NCI-H460 (cell line): ENCODE data around the gene ARRDC3. TPM values are rescaled to one million over a fixed set of nuclear protein-coding genes. Genes with fewer than 3 reads are reported as not detected.
A peak's percentile ranks its signal among the peaks of the same experiment; 100 is the strongest.
"Not testable (repeated sequence)": the region's sequence is repeated elsewhere in the genome, so short reads cannot be mapped to it uniquely, and the experiment has no call there.

Source experiments
- DNase-seq: peaks from one replicate; pipeline ENCODE4 v3.0.0-alpha.2; 2016; ENCODE audit warnings: low read depth; ENCODE audit errors: extremely low read depth
- polyA plus RNA-seq: library from polyadenylated mRNA; depleted of rRNA; stranded (reverse); fragments of >200 nt; gene quantifications from 2 replicates; pipeline ENCODE4 v1.2.3, GENCODE V29; 2014; cell fraction: nucleus; rRNA removed
- total RNA-seq: library from RNA; depleted of rRNA; stranded (reverse); fragments of >200 nt; shearing (Covaris generic); gene quantifications from 2 replicates; pipeline ENCODE4 v1.2.3, GENCODE V29; 2014; rRNA removed

The ARRDC3 gene
- 31.4 and 38.4 TPM in 2 replicates for total RNA-seq
- 25.8 and 44.2 TPM in 2 replicates for polyA plus RNA-seq

- DNase-seq: peak; percentile 97
These were observed at the start of gene ARRDC3 for GRCh38 chr5:91383027-91383955. Gene ARRDC3 (minus strand): TSS chr5:91383317. CDS start chr5:91383092, 225 bp downstream.

- no peak for DNase-seq
These were observed 47.8 kb upstream of the ARRDC3 start for GRCh38 chr5:91430949-91431348.

GRCh38 chr5:91424638-91425436 is 41.7 kb upstream of the ARRDC3 start:
- DNase-seq: no peak

GRCh38 chr5:91423871-91424270 is 40.8 kb upstream of the ARRDC3 start:
- no peak for DNase-seq

- DNase-seq: no peak
These were observed 37.8 kb upstream of the ARRDC3 start for GRCh38 chr5:91420879-91421278.

- peak; percentile 59 for DNase-seq
These were observed 36.7 kb upstream of the ARRDC3 start for GRCh38 chr5:91419571-91420537.

GRCh38 chr5:91419136-91419535 is 36.0 kb upstream of the ARRDC3 start:
- DNase-seq: no peak

- no peak for DNase-seq
These were observed 35.0 kb upstream of the ARRDC3 start for GRCh38 chr5:91418158-91418557.

GRCh38 chr5:91417219-91417618 is 34.1 kb upstream of the ARRDC3 start:
- DNase-seq: no peak

- no peak for DNase-seq
These were observed 33.4 kb upstream of the ARRDC3 start for GRCh38 chr5:91416491-91416890.

GRCh38 chr5:91409304-91409703 is 26.2 kb upstream of the ARRDC3 start:
- DNase-seq: no peak

GRCh38 chr5:91408710-91409109 is 25.6 kb upstream of the ARRDC3 start:
- DNase-seq: no peak

GRCh38 chr5:91407204-91407603 is 24.1 kb upstream of the ARRDC3 start:
- DNase-seq: no peak

GRCh38 chr5:91403438-91403837 is 20.3 kb upstream of the ARRDC3 start:
- DNase-seq: no peak

GRCh38 chr5:91401175-91401574 is 18.1 kb upstream of the ARRDC3 start:
- DNase-seq: no peak

- no peak for DNase-seq
These were observed 14.7 kb upstream of the ARRDC3 start for GRCh38 chr5:91397791-91398190.

- no peak for DNase-seq
These were observed 7.2 kb upstream of the ARRDC3 start for GRCh38 chr5:91390268-91390667.

GRCh38 chr5:91389555-91389954 is 6.4 kb upstream of the ARRDC3 start:
- not testable (repeated sequence) for DNase-seq

GRCh38 chr5:91388362-91388761 is 5.2 kb upstream of the ARRDC3 start:
- no peak for DNase-seq

GRCh38 chr5:91386120-91386519 is 3.0 kb upstream of the ARRDC3 start:
- peak; percentile 86 for DNase-seq
